Bone marrow (tissue), 2 donors: ENCODE data around the gene TAOK1.
A peak's percentile ranks its signal among the peaks of the same experiment; 100 is the strongest.

Source experiments
- DNase-seq, 2 donors: peaks; one replicate each; lab custom pipeline; 2025; lab: John Stamatoyannopoulos, UW

TAOK1 gene

DNA sequence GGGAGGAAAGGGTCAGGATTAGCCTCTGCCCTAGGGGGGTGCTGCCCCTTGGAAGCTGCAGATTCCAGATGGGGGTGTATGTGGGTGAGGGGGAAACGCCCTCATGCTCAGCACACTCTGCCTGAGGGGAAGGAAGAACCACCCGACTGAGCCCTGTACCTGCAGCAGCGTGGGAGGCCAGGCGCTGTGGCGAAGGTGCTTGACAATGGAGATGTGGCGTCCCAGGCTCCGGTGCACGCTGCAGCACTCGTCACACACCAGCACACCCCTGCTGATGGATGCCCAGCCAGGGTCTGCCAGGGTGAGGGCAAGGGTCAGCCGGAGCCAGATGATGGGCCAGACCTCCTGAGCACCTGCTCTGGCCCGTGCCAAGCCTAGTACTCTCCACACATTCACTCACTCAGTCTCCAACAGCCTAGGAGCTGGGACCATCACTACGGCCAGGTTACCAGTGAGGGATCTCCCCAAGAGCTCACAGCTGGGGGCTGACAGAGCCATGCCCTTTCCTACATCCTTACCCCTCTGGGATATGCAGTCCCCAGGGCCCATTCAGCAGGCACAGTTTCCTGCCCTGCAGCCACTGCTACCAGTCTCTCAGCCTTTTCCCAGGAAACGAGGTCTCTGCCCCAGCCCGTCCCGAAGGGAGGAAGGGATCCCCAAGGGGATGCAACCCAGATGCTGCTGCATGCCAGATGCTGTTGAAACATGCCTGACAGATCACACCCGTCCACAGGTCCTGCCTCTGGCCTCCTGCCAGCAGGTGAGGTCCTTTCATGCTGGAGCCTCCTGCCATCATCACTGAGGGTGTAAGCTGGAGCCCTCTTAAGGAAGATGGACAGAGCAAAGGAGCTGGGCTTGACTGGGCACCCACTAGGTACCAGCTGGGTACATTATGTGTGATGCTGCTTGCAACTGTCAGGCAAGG lies 193.4 kb downstream of the TAOK1 start:
- DNase-seq = no peak

- DNase-seq = no peak
These were observed 194.4 kb downstream of the TAOK1 start for GRCh38 chr17:29584452-29585079.

GRCh38 chr17:29585080-29585751 lies 195.1 kb downstream of the TAOK1 start:
- no peak for DNase-seq

DNA sequence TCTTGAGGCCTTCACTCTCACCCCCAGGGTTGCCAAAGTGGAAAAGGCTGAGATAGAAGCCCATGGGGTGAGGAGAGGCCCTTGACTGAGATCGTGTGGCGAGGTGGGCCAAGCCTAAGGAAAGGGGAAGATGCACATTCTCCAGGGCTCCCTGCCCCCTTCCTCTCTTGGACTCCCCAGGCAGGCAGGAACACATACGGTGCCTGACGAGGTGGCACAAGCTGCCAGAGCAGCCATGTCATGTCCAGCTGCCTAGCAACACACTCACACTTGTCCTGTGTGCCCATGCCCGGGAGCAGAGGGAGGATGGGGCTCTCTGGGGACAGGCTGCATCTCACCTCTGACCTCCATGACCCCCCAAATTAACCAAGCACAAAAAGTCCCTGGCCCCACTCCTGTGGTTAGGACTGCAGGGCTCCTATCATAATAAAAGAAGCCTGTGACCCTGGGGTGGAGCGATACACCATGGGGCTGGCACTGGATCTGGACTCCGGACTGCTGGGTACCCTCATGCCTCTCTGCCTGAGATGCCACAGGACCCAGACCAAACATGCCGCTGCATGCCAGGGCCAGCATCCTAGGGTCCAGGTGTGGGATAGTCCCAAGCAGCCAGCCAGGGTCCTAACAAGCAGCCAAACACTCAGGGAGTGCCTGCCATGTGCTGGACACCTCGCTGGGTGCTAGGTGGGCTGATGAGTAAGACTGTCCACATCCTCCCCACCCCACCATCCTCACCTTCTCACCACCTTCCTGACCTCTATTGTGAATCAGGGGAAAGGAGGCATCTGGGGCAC lies 196.7 kb downstream of the TAOK1 start:
- no peak for DNase-seq

GRCh38 chr17:29587591-29587990 lies 197.4 kb downstream of the TAOK1 start:
- no peak for DNase-seq

DNA sequence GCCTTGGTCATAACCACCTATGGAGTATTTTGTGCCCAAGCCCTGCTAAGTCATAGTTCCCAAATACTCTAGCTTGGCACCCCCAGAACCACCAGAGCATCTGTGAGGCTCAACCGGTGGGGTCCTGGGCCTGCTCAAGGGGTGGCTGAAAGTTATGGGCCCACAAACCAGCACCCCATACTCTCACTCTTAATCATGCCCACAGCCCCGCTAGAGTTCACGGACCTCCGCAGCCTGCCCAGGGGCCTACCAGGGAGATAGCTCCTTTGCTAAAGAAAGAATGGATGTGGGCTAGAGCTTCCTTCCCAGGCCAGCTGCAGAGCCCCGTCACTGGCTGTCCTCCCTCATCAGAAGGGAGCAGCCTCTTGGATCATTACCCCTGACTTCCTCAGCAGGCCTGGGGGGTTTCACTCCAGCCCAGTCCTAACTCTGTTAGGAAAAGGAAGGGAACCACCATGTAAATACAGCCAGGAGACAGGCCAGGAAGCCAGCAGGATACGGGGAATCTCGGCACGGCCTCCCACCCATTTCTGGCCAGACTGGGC lies 197.9 kb downstream of the TAOK1 start:
- DNase-seq = no peak

DNA sequence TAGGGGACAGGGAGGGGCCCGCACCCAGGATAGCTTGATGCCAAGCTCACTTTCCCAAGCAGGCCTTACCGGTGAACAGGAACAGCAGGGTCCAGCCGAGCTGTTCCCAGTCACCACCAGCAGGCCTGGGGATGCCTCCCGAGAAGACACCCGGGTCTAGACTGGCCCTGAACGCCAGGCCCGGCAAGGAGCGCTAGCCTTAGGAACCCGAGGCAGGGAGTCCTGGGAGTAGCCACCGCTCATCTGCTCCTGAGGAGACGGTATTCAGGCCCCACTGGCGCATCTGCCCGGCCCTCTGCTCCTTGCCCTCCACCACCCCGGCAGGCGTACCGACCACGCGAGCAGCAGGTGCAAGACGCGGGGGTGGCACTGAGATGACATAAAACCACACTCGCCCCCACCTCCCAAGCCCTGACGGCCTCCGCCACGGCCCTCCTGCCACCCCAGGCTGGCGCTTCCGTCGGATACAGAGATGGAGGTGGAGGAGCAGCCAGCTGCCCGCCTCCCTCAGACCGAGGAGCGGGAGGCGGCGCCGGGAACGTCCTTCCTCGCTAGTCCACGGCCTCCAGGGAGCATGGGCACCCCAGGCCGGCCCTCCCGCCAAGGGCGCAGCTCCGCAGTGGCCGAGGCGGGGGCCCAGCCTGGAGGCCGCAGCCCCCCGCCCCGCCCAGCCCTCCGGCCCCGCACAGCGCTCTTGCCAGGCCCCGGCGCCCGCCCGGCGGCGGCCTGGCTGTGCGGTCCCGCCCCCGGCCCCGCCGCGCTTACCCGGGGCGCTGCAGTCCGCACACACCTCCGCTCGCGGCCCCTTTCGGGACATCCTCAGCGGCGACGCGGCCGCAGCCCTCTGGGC lies 198.6 kb downstream of the TAOK1 start:
- DNase-seq = no peak

GRCh38 chr17:29589524-29590410 lies 199.6 kb downstream of the TAOK1 start, which contains the start of gene GIT1:
Gene GIT1 (minus strand): TSS chr17:29589648. CDS start chr17:29589378, 270 bp downstream.
- DNase-seq = peak; percentile 40 to 69

GRCh38 chr17:29590411-29591145 lies 200.4 kb downstream of the TAOK1 start:
- DNase-seq = no peak

DNA sequence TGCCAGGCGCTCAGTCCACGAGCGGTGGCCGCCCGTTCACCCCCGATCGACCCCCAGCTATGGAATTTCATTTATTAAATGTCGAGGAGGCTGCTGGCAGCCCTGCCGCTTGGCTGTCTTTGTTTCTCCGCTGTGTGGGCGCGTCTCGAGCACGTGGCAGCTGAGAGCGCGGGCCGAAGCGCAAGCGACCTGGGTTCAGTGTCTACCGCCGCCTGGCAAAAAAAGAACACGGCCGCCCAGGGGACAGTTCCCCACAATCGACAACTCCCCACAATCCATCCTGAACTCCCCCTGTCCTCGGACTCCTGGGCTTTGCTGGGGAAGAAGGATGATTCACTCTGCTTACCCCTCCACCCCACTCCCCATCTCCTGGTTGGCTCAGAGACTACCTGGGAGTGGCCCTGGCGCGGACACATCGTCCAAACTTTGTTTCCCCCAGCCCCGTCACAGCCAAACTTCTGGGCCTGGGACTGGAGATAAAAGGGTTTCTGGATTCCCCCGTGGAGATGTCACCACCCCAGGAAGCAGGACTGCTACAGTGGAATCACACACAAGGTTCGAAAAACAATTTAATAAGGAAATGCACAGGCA lies 201.1 kb downstream of the TAOK1 start:
- DNase-seq = no peak

GRCh38 chr17:29591737-29592608 lies 201.8 kb downstream of the TAOK1 start:
- DNase-seq = peak; percentile 26 to 51

- no peak for DNase-seq
These were observed 202.8 kb downstream of the TAOK1 start, which contains the start of gene ANKRD13B for GRCh38 chr17:29592850-29593551. Gene ANKRD13B (plus strand): TSS chr17:29593132. CDS start chr17:29593622, 490 bp downstream.

DNA sequence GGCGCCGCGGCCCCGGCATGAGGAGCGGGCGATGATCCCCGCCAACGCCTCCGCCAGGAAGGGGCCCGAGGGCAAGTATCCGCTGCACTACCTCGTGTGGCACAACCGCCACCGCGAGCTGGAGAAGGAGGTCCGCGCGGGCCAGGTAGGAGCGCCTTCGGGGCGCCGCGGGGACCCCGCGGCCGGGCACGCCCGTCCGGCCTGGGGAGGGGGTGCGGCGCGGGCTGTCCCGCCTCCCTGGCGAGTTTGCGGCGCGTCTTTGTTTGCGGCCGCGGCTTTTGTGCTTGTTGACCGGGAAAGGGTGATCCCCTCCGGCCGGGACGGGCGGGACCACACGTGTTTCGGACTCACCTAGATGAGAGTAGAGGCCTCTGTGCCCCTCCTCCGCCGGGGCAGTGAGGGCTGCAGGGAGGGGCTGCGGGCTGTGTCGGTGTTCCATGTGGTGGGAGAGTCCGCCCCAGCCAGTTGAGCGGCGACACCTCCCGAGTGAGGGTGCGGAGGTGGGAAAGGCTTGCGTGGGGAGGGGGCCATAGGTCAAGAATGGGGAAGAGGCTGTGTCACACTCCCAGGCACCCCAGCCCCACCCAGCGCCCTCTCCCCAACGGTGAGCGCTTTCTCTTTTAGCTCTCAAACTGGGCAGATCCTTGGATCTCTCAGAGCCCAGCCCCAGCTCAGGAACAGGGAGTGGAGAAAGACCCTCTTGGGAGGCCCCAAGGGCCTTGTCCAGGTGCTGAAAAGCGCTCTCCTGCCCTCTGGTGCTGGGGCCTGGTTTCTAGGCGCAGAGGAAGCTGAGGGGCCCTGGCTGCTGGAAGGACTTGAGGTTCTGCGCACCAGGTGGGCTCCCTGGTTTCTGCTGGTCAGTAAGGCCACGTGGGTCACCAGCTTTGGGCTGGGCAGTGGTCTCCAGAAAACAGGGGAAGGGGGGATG lies 203.7 kb downstream of the TAOK1 start:
- no peak for DNase-seq

DNA sequence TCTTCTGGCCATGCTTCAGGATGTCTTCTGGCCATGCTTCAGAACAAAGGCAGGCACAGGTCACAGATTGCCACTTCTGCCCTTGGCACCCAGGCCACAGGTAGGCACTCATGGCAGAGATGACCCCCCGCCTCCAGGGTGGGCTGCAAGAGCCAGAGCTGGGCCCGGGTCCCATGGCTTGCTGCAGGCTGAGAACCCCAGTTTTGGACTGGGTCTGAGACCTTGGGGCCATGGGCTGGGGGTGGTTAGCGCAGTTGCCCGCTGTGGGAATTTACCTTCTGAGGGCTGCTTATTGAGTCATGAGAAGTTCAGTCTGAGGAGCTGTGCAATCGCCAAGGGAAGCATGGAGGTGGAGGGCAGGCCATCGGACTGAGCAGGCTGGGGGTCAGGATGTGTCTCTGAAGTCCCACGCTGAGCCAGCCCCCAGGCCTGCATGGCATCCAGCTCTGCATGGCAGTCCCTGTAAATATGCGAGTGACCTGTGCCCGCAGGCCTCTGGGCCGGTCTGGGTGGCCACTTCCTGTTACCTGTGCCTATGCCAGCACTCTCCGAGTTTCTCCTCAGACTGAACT lies 204.4 kb downstream of the TAOK1 start:
- DNase-seq = no peak
